KBM-7 (cell line): ENCODE results near the gene LARGE1.
A peak's percentile ranks its signal among the peaks of the same experiment; 100 is the strongest.

ENCODE experiments used
- DNase-seq: peaks from one replicate; pipeline ENCODE4 v3.0.0-alpha.2; 2015
- in situ Hi-C: fragments of 300-500 bp; cut with MboI; formaldehyde crosslinking; loops from 2 replicates; pipeline ENCODE4 v1.14.3; 2020; ENCODE audit warnings: low sequenced_read_pairs, low pct_unique_long_range_greater_than_20kb, mixed read lengths

The LARGE1 gene

DNA sequence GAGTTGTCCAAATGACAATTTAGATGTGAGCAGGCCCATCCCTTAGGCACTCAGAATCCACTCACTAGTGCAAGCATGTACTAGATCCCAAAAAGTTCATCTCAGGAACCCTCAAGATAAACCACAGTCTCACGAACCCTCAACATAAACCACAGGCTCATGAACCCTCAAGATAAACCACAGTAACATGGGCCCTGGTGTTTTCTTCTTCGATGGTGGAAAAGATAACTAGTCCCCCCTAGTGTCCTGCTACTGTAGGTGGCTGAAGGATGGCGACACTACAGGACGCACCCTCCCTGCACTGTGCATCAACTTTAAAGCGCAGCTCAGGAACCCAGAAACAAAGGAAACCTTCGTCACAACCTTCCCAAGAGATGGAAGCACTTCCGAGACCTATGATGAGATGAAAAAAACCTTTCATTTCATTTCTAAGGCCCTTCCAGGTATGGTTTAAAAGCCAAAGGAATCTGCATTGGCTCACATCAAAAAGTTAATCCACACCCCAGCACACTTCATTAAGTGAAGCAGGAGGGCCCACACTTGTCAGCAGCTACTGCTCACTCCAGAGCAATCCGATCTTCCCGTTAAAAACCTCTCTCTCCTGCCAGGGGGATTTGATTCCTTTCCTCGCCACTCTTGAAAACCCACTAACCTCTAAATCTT lies 2.4 kb downstream of the LARGE1 start:
- in situ Hi-C loops: no loop called here
- peak; percentile 45 for DNase-seq

DNA sequence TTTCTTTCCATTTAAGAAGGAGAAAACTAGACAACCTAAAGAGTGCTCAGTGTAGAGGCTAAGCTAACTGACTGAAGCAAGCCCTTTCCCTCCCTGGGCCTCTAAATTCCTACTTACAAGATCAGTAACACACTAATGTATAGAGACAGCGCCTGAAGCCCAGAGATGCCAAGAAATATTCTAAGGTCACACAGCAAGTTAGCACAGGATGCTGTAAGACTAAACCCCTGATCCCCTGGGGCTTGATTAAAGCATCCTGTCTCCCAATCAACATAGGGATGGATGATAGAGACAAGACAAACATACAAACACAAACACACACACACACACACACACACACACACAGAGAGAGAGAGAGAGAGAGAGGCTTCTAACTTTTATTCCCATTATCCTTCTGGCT lies 5.6 kb downstream of the LARGE1 start:
- in situ Hi-C loops: no loop called here
- no peak for DNase-seq

DNA sequence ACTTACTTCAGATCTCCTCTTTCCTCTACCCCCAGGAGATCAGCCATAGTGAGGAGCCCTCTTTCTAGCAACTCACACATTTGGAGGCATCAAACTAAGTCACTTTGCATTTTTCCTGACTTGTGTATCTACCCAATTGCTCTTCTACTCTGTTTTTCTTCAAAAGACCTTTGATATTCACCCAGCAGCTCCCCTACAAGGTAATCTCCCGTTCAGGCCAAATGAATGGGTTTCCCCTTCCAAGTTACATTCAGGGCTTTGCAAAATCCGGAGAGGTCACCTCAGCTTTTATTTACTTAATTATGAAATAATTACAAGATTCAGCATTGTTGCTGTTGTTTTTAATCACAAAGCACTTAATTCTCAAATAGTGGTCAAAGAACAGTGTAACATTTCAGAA lies 6.1 kb downstream of the LARGE1 start:
- no peak for DNase-seq
- in situ Hi-C loops: no loop called here

DNA sequence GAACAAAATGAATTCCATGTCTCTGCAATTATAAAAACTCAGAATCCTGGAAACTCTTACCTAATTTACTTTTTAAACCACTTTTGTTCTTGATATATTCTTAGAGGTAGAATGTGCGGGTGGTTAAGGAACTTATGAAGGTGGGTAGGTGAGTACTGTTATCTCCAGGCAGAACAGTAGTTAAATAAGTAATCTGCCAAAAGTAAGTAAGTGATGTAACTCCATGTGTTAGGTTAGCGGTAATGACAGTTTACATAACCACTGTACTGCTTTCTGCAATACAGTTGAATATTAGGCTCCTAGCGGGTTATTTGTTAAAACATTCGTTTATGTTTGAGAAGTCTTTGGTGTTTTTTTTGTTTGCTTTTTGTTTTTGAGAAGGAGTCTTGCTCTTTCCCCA lies 7.1 kb downstream of the LARGE1 start:
- DNase-seq: no peak

DNA sequence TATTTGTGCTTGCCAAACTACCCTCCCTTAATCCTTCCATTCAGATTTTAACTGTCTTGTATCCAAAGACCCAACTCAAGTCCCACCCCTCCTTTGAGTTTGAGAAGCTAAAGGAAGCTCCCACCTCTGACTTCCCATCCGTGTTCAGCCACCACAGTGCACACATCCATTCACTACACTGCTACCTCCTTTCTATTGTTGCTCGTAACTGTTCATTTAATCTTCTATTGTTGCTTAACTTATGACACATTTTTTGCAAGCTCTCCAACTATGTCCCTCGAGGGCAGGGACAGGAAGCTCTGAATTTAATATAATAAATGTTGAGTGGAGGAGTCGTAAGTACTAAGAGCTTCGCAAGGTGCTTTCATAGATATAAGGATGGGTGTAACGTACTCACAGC lies 10.4 kb downstream of the LARGE1 start:
- no peak for DNase-seq
- in situ Hi-C loops: no loop called here

More for the DNA sequence above, 7.1 kb downstream of the LARGE1 start:
- in situ Hi-C loops: no loop called here

DNA sequence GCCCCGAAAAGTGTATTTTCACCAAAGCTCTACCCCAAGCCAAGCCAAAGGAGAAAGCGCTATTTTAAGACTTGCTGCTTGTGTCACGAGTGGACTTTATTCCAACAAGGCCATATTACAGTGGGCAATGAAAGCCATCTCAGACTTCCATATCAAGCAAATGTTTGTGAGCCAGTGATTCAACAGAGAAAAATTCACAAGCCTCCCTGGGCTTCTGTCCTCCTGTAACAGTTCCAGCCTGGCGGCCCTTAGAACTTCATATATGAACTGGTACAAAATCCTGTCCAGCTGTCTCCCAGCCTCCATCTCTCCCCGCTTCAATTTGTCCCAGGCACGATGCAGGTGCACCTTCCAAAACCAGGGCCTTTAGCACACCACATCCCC lies 11.2 kb downstream of the LARGE1 start:
- in situ Hi-C loops: no loop called here

DNA sequence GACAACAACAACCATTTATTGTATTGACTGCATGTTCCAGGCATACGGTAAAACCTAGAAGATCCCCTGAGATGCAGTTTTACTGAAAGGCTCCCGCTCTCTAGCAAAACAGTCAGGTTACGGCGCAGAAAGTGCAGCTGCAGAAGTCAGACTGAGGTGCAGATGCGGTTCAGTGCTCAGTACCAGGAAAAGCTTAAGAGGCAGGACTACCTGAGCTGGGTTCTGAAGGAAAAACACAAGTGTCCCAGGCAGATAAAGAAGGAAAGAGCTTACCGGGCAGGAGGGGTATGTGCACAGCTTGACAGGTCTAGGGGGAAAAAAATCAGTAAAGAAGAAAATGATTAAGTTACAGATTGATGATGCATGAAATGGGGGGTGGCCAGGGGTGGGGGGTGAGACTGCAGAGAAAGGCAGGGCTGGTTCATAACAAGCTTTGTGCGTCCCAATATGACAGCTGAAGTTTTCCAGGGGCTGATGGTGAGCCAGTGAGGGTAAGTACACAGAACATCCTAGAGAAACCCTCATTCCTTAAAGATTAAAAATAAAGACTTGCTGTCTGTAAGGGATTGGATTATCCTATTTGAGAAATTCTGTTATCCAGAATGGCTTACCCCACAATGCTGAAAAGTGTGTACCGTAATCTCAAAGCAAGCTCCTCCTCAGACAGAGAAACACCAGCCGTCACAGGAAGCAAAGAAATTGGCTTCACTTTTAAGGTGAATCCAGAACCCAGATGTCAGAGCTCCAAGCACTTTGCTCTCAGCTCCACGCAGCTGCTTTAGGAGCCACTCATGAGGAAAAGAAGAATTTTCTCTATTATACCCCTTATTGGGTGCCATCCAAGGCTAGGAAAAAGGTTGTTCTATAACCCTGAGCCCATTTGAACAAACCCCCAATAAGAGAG lies 11.9 kb downstream of the LARGE1 start:
- no peak for DNase-seq

More for the DNA sequence above, 11.2 kb downstream of the LARGE1 start:
- DNase-seq: no peak

DNA sequence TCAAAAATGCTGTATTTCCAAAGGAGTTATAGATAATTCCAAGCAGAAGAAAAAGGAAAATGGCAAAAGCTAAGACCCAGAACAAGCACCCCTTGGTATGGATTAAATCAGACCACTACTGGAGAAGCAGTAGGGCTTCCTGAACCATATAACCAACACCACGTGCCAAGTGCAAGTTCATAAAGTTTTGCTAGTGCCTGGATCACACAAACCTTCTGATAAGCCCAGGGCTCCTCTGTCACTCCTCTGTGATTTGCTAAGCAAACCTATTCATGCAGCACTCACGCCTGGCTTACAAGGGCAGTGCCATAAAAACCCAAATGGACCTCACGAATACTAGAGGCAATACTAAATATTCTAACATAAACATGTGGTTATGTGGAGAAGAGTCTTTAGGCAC lies 13.3 kb downstream of the LARGE1 start:
- no peak for DNase-seq
- in situ Hi-C loops: no loop called here

More for the DNA sequence above, 11.9 kb downstream of the LARGE1 start:
- in situ Hi-C loops: no loop called here

DNA sequence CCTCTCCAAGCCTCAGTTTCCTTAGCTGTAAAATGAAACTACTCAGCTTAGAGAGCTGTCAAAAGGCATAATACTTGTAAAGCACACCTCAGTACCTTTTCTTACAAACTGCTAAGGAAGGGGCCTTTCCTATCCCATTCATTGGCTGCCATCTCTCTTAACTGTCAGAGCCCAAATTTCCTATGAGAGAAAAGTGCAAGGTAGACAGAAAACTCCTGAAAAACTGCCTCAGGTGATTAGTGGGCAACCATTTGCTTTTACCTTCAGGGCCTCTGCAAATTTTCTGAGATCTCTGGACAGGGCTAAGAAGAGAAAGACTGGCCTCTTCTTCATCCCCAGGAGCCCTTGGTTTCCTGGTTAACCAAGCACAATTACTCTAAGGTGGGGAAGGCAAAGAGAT lies 13.8 kb downstream of the LARGE1 start:
- in situ Hi-C loops: no loop called here
- DNase-seq: no peak

DNA sequence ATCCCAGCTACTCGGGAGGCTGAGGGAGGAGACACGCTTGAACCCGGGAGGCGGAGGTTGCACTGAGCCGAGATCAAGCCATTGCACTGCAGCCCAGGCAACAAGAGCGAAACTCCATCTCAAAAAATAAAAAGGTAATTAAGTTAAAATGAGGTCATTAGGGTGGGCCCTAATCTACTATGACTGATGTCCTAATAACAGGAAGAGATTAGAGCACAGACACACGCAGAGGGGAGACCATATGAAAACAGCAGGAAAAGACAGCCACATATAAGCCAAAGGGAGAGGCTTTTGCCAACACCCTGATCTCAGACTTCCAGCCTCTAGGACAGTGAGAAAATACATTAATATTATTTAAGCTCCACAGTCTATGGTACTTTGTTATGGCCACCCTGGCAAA lies 17.3 kb downstream of the LARGE1 start:
- in situ Hi-C loops: no loop called here
- DNase-seq: no peak

DNA sequence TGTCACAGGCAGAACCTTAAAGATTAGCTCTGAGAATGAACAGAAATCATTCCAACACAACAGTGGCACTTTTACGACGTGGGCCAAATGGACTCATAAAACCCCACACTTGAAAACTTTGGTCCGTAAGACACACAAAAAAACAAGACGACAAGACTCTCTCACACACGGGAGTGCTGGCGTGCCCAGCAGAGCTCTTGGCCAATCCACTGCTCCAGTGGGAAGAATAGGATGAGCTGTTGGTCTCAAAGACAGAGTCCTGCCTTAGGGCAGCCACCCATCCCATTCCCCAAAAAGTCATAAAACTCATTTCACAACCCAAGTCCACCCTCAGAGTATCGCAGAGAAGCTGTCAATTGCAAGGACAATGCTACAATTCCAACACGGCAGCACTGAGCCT lies 18.2 kb downstream of the LARGE1 start:
- in situ Hi-C loops: no loop called here

DNA sequence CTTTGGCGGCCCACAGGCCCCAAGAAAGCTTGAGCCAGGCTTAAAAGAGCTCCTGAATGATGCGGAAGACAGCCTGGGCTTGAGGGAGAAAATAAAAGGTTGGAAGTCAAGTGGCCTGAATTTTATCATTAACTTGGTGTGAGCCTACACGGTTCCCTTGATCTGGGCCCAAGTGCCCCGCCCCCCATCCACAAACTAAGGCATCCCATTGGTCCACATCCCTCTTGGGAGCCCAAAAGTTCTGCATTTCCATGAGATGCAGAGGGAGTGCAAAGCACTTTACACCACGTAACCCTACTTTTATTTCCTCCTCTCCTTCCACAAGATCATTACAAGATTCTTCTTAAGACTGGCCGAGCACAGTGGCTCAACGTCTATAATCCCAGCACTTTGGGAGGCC lies 22.2 kb downstream of the LARGE1 start:
- in situ Hi-C loops: no loop called here
- no peak for DNase-seq

More for the DNA sequence above, 18.2 kb downstream of the LARGE1 start:
- no peak for DNase-seq

DNA sequence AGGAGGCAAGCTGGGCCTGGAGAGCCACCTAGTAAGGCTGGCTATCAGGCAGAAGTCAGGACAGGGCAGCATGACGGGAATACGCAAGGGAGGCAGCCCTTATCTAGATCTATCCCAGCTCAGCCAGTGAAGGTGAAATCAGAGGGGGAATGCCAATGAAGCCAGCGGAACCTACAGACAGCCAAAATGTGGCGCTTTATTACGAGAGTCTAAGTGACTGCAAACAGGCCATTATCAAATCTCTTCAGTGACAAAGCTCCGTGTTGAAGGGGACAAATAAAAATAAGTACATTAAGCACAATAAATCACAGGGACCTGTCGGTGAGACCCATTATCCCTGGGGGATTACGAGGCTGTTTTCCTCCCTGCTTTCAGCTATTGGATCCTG lies 22.8 kb downstream of the LARGE1 start:
- in situ Hi-C loops: no loop called here
- no peak for DNase-seq

DNA sequence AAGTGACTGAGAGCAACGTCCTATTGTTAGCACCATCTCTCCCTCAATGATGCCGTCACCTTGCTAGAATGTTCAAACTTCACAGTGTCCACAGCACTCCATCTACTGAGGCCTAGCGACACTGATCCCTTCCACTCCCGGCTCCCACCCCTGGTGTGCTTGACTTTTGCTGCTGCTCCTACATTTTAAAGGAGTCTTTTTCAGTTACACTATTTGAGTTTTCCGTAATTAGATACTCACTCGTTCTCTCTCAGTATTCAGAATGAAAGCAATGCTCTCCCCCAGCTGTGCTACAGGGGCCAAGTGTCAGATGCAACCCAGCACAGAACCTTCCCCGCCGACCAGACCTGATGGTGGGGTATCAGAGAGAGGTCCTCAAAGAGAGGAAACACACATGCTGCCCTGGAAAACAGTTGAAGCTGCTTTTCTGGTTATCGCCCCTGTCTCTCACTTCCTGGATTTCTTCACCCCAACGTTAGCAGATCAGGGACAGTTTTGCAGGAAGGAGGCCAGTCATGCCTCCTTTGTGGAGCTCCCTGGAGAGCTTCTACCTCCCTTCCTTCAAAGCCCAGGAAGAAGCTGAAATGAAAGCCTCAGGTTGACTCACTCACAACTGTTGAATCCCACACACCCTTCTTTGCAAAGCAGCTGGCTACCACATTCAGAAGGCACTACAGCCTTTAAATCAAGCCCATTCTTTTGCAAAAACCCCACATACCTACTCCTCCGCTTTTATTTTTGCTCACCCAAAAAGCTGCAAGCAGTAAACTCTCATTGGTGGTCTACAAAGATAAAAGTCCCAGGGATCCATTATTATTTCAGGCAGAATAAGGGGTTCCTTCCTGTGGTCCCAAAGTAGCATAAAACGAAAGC lies 23.5 kb downstream of the LARGE1 start:
- in situ Hi-C loops: no loop called here

DNA sequence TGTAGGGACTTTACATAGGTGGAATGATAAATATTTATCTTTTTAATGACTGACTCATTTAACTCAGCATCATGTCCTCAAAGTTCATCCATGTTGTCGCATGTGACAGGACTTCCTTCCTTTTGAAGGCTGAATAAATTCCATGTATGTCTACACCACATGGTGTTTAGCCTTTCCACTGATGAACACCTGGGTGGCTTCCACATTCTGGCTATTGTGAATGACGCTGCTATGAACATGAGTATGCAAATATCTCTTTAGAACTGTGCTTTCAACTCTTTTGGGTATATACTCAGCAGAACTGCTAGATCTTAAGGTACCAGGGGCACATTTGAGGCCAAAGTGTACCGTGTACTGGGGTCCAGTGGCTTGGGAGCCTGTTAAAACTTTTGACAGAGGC lies 24.1 kb downstream of the LARGE1 start:
- in situ Hi-C loops: no loop called here
- DNase-seq: no peak

More for the DNA sequence above, 23.5 kb downstream of the LARGE1 start:
- no peak for DNase-seq

DNA sequence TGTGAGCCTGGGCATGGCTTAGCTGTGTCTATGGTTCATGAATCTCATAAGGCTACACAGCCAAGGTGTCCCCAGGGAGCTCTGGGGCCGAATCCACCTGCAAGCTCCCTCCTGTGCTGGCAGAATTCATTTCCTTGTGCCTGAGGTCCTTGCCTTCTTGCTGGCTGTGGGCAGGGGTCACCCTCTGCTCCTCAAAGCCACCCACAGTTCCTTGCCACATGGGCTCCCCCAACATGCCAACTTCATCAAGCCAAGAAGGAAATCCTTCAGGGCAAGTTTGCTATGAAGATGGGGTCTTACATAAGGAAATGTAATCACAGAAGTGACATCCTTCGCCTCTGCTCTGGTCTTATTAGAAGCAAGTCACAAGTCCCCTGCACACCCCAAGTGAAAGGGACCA lies 24.8 kb downstream of the LARGE1 start:
- in situ Hi-C loops: no loop called here

DNA sequence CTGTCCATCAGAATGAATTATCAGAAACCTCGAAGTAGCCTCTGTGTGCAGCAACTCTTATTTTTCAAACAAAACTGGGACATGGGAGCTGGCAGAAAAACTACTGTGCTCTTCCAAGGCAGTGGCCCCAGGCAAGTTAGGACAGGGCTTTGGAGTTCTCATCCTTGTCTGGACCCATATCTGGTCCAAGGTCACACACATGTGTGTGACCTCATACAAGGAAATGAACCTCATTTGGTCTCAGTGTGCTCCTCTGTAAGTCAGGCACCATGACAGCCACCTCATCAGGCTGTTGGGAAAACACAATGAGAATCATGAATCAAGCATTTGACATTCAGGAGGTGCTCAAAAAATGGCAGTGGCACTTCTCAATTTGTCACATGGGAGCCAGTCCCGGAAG lies 25.8 kb downstream of the LARGE1 start:
- in situ Hi-C loops: no loop called here
- DNase-seq: no peak

More for the DNA sequence above, 24.8 kb downstream of the LARGE1 start:
- no peak for DNase-seq

DNA sequence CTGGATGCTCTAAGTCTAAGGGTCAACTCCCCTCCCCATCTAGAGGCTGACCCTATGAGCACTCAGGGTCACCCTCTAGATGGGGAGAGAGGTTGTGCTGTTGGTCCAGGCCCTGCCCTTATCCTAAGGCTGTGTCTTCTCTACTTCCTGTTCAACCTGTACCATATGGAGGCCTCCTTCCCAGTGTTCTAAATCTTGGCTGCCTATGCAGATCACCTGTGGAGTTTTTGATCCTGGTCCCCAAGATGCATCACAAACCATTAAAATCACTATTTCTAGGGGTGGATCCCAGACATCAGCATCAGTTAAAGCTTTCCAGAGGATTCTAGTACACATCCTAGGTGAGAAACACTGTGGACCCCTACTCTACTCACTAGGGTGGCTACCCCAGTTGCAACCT lies 26.2 kb downstream of the LARGE1 start:
- no peak for DNase-seq
- in situ Hi-C loops: no loop called here

DNA sequence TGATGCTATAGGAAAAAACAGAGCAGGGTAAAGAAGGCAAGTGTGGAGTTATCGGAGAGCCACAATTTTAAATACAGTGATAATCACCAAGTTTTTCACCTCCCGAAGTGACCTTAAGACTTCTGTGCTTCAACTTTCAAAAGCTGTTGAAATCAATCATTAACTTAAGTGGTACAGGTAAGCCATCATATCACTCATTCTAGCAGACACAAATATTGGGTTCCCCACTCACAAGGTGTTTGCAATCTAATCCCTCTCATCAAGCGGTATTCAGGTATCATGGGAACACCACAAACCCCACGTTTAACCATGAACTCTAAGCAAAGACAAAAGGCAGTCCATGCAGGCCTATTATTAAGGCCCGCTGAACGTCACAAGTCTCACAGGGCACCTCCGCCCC lies 26.8 kb downstream of the LARGE1 start:
- in situ Hi-C loops: no loop called here
- DNase-seq: no peak

DNA sequence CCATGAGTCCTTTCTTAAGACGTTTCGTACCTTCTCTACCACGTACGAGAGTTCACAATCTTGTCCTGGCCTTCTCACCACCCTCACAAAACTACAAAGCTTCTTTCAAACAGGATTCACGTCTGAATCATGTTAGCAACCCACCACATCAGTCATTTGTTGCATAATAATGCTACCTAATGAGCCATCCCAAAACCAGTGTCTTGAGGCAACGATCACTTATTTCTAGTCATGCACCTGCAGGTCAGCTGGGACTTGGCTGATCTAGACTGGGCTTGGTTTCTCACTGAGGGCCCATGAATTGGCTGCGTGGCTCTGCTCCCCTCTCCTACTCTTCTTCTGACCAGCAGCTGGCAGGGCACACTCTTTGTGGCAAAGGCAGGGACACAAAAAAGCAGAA lies 28.3 kb downstream of the LARGE1 start:
- in situ Hi-C loops: no loop called here
- no peak for DNase-seq
